H1 (cell line): ENCODE data around the gene KDM8. TPM values are rescaled to one million over a fixed set of nuclear protein-coding genes. Genes with fewer than 3 reads are reported as not detected.
A peak's percentile ranks its signal among the peaks of the same experiment; 100 is the strongest.

Source experiments
- CTCF ChIA-PET: fragments of 300-600 bp; sonication (Branson Sonifier 250); formaldehyde crosslinking; loops from one replicate; lab custom pipeline; 2021; ENCODE audit not compliant: partially characterized antibody; lab: Charles Lee
- POLR2A ChIA-PET: fragments of 300-600 bp; sonication (Branson Sonifier 250); formaldehyde crosslinking; loops from one replicate; lab custom pipeline; 2021; ENCODE audit warnings: inconsistent platforms; ENCODE audit not compliant: partially characterized antibody; lab: Charles Lee
- DNase-seq, 2 experiments: peaks; one replicate each; pipeline versions ENCODE4 v3.0.0 to v3.0.0-alpha.2; 2010 to 2022; ENCODE audit warnings: low spot score in 2 of 2, low read depth in 1 of 2, mixed read lengths in 1 of 2
- FAIRE-seq: peaks from 2 replicates; lab custom pipeline; 2011; peaks lifted over from hg19 to GRCh38; lab: Jason Lieb, UNC
- H2AFZ ChIP-seq: 2 replicates; pipeline ENCODE4 v1.8.1; 2012; ENCODE audit warnings: low read length, inconsistent platforms
- H2AK5ac ChIP-seq: 2 replicates; pipeline ENCODE4 v1.6.1; 2013; ENCODE audit warnings: low read depth, low read length
- H2BK120ac ChIP-seq: replicated peaks from 2 replicates; pipeline ENCODE3; 2013; ENCODE audit warnings: low read depth, low read length, inconsistent platforms
- H2BK12ac ChIP-seq: 2 replicates; pipeline ENCODE4 v1.6.1; 2013; ENCODE audit warnings: low read depth, low read length
- H2BK15ac ChIP-seq: 2 replicates; pipeline ENCODE4 v1.6.1; 2013; ENCODE audit warnings: low read length
- H2BK20ac ChIP-seq: 2 replicates; pipeline ENCODE4 v1.6.1; 2013; ENCODE audit warnings: low read length
- H2BK5ac ChIP-seq: 2 replicates; pipeline ENCODE4 v1.6.1; 2013; ENCODE audit warnings: low read depth, low read length
- H3K14ac ChIP-seq: 2 replicates; pipeline ENCODE4 v1.6.1; 2013; ENCODE audit warnings: inconsistent platforms; ENCODE audit not compliant: insufficient read length
- H3K18ac ChIP-seq: 2 replicates; pipeline ENCODE4 v1.6.1; 2013; ENCODE audit warnings: low read length; ENCODE audit errors: extremely low read depth
- H3K23ac ChIP-seq: 2 replicates; pipeline ENCODE4 v1.6.1; 2013; ENCODE audit warnings: inconsistent platforms; ENCODE audit not compliant: insufficient read length
- H3K23me2 ChIP-seq: 2 replicates; pipeline ENCODE4 v1.6.1; 2013; ENCODE audit warnings: low read depth, low read length
- H3K27ac ChIP-seq: 2 replicates; pipeline ENCODE4 v1.6.1; 2011; ENCODE audit warnings: low read depth, low read length, inconsistent platforms
- H3K27me3 ChIP-seq, 4 experiments: replicated peaks in 1 of 4; 1 replicate in 1 of 4; 2 replicates in 3 of 4; pipeline versions ENCODE4 v1.6.1 to v1.8.1; 2011 to 2013; ENCODE audit warnings: low read length in 3 of 4, mild to moderate bottlenecking in 3 of 4, inconsistent platforms in 2 of 4, mixed read lengths in 2 of 4, moderate library complexity in 1 of 4; ENCODE audit not compliant: control insufficient read depth in 3 of 4, insufficient read depth in 3 of 4; ENCODE audit errors: extremely low read depth in 1 of 4
- H3K36me3 ChIP-seq, 4 experiments: 2 replicates each; pipeline versions ENCODE4 v1.6.1 to v1.8.1; 2011 to 2013; ENCODE audit warnings: mild to moderate bottlenecking in 4 of 4, low read length in 3 of 4, moderate library complexity in 2 of 4, control low read depth in 1 of 4, inconsistent platforms in 1 of 4; ENCODE audit not compliant: insufficient read depth in 4 of 4, control insufficient read depth in 2 of 4
- H3K4ac ChIP-seq: replicated peaks from 2 replicates; pipeline ENCODE3; 2013; ENCODE audit warnings: low read length, low read depth, mixed read lengths, inconsistent platforms; ENCODE audit not compliant: insufficient read length
- H3K4me1 ChIP-seq, 4 experiments: replicated peaks in 1 of 4; 1 replicate in 1 of 4; 2 replicates in 3 of 4; pipeline versions ENCODE4 v1.6.1 to v1.8.1; 2011 to 2013; ENCODE audit warnings: low read length in 3 of 4, inconsistent platforms in 2 of 4, mixed read lengths in 1 of 4; ENCODE audit not compliant: insufficient read depth in 4 of 4, control insufficient read depth in 3 of 4
- H3K4me2 ChIP-seq, 2 experiments: 2 replicates each; pipeline versions ENCODE4 v1.6.1 to v1.8.1; 2011 to 2013; ENCODE audit warnings: low read depth in 2 of 2, low read length in 2 of 2, control low read depth in 1 of 2, inconsistent platforms in 1 of 2, mild to moderate bottlenecking in 1 of 2; ENCODE audit not compliant: insufficient read depth in 1 of 2
- H3K4me3 ChIP-seq, 4 experiments: fragments of 200-600, 300-600 bp in 1 of 4; sonication (generic), shearing (Covaris generic), sonication (Bioruptor Twin) in 1 of 4; 2 replicates each; pipeline versions ENCODE4 v1.5.1 to v1.8.1; 2011 to 2016; ENCODE audit warnings: low read length in 4 of 4, low read depth in 3 of 4, control low read depth in 2 of 4, inconsistent platforms in 2 of 4, mild to moderate bottlenecking in 2 of 4, mixed read lengths in 1 of 4, moderate library complexity in 1 of 4; ENCODE audit not compliant: insufficient read depth in 2 of 4; ENCODE audit errors: extremely low read depth in 1 of 4
- H3K56ac ChIP-seq: replicated peaks from 2 replicates; pipeline ENCODE3; 2013; ENCODE audit warnings: low read depth, mild to moderate bottlenecking, mixed read lengths, low read length, inconsistent platforms; ENCODE audit not compliant: insufficient read length
- H3K79me1 ChIP-seq: 2 replicates; pipeline ENCODE4 v1.6.1; 2013; ENCODE audit warnings: low read depth, low read length, control low read depth
- H3K79me2 ChIP-seq, 2 experiments: 2 replicates each; pipeline versions ENCODE4 v1.6.1 to v1.8.1; 2012 to 2013; ENCODE audit warnings: low read length in 2 of 2, mild to moderate bottlenecking in 2 of 2, inconsistent platforms in 1 of 2; ENCODE audit not compliant: insufficient read depth in 2 of 2, control insufficient read depth in 1 of 2
- H3K9ac ChIP-seq, 4 experiments: replicated peaks in 1 of 4; 1 replicate in 1 of 4; 2 replicates in 3 of 4; pipeline versions ENCODE4 v1.6.1 to v1.8.1; 2011 to 2013; ENCODE audit warnings: low read depth in 3 of 4, low read length in 3 of 4, control low read depth in 2 of 4, mild to moderate bottlenecking in 2 of 4, moderate library complexity in 2 of 4, inconsistent platforms in 1 of 4; ENCODE audit errors: extremely low read depth in 1 of 4
- H3K9me3 ChIP-seq, 2 experiments: 2 replicates each; pipeline versions ENCODE4 v1.6.1 to v1.8.1; 2012 to 2013; ENCODE audit warnings: mild to moderate bottlenecking in 2 of 2, moderate library complexity in 2 of 2, control low read depth in 1 of 2, inconsistent platforms in 1 of 2, low read depth in 1 of 2, low read length in 1 of 2, mixed read lengths in 1 of 2; ENCODE audit not compliant: insufficient read depth in 2 of 2
- H4K20me1 ChIP-seq, 2 experiments: replicated peaks in 1 of 2; 2 replicates each; pipeline versions ENCODE3 to v1.8.1; 2011 to 2013; ENCODE audit warnings: inconsistent platforms in 2 of 2, low read length in 2 of 2, mild to moderate bottlenecking in 1 of 2; ENCODE audit not compliant: insufficient read depth in 2 of 2, control insufficient read depth in 1 of 2
- H4K5ac ChIP-seq: 2 replicates; pipeline ENCODE4 v1.6.1; 2013; ENCODE audit warnings: low read length, low read depth, mixed read lengths, inconsistent platforms; ENCODE audit not compliant: insufficient read length
- H4K8ac ChIP-seq: 2 replicates; pipeline ENCODE4 v1.8.0; 2013; ENCODE audit warnings: mild to moderate bottlenecking, moderate library complexity, low read length, inconsistent platforms; ENCODE audit not compliant: insufficient read depth; ENCODE audit errors: extremely low read depth
- H4K91ac ChIP-seq: replicated peaks from 2 replicates; pipeline ENCODE3; 2013; ENCODE audit warnings: low read length, mixed read lengths, inconsistent platforms; ENCODE audit not compliant: insufficient read length
- RAD21 ChIP-seq, 2 experiments: IDR thresholded peaks in 1 of 2; conservative IDR thresholded peaks in 1 of 2; 2 replicates each; pipeline ENCODE4 v1.6.1; 2011; ENCODE audit warnings: low read depth in 2 of 2, low read length in 2 of 2, improper control_type of control experiment in 1 of 2, inconsistent platforms in 1 of 2, mild to moderate bottlenecking in 1 of 2, moderate library complexity in 1 of 2
- WGBS, 2 experiments: shearing (Covaris generic) in 1 of 2; methylation state at CpG; one replicate each; pipeline versions ENCODE4 v1.1.6 to v1.1.7; 2013 to 2015; ENCODE audit warnings: low lambda C conversion rate in 2 of 2, mixed read lengths in 2 of 2, inconsistent platforms in 1 of 2, low coverage in 1 of 2, missing lambda C conversion rate in 1 of 2; ENCODE audit not compliant: insufficient replicate concordance in 2 of 2, insufficient coverage in 1 of 2, insufficient read length in 1 of 2; ENCODE audit errors: extremely low coverage in 1 of 2, missing lambda C conversion rate in 1 of 2; 5-methylcytosine and 5-hydroxymethylcytosine counted together
- polyA plus RNA-seq, 7 experiments: library from polyadenylated mRNA; depleted of rRNA in 3 of 7; stranded (reverse) in 5 of 7; unstranded in 2 of 7; fragments of >200 nt in 5 of 7; fragments of 200-250 nt in 2 of 7; gene quantifications; 1 replicate in 5 of 7; 2 replicates in 1 of 7; 4 replicates in 1 of 7; pipeline versions ENCODE4 v1.2.1 to v1.2.3, GENCODE V29; 2011 to 2013; ENCODE audit warnings: missing spikeins in 2 of 7, mixed read lengths in 2 of 7
- total RNA-seq: library from RNA; stranded (reverse); fragmentation: NEBNext Ultra II Directional; extraction: Animal tissue kit (Norgen Biotek cat#: 25700); gene quantifications from 2 replicates; pipeline ENCODE4 v1.2.1, GENCODE V29; 2021
- TF ChIP-seq, protein P1 (sequence below), 3 experiments: IDR thresholded peaks; 1 replicate in 2 of 3; 2 replicates in 1 of 3; pipeline versions ENCODE4 v1.5.1 to v1.6.1; 2011; ENCODE audit warnings: low read length in 3 of 3, mild to moderate bottlenecking in 3 of 3, inconsistent platforms in 2 of 3, low read depth in 1 of 3, moderate library complexity in 1 of 3; ENCODE audit not compliant: insufficient read depth in 1 of 3; ENCODE audit errors: control extremely low read depth in 1 of 3
- TF ChIP-seq, protein P2 (sequence below): IDR thresholded peaks from 2 replicates; pipeline ENCODE4 v1.6.1; 2012; ENCODE audit warnings: low read length, inconsistent platforms

The KDM8 gene
- total and polyA plus RNA-seq, 2 of the 8 experiments (the other 6 are each of a cell fraction or from before 2014, with no cell fraction given), result 10.3 to 12.8 TPM

DNA sequence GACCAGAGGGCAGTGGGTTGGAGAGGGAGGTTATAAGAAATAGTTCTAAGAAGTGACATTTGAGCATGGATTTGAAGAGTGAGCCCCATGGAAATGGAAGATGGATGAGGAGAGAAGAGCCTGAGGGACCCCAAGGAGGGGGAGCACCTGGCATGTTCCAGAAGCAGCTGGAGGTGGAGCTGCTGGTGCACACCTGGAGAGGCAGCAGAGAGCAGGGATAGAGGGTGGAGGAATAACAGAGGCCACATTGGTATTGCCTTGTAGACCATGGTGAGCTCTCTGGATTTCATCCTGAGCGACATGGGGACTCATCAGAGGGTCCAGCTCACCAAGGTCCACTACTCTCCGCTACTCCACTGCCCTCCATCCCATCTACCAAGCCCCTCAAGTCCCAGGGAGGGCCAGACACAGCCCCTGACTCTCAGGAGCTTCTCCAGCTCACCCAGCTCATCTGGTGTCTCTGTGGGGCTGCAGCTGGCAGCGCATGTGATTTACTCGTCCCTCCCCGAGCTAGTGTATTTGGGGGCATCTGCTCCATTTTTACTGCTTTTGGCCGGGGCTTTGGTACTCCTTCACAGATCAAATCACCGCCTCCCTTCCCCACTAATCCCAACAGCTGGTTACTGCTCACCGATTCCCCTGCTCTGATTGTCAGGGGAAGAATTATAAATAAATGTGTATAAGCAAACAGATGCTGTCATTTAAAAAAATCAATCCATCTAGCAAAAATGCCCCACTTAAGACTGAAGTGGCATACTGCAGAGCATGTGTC is 22.1 kb upstream of the KDM8 start:
- no peak overlapping the region for H2BK12ac ChIP-seq
- no peak overlapping the region for H2BK20ac ChIP-seq
- no peak overlapping the region for H2AK5ac ChIP-seq
- no peak overlapping the region for H3K56ac ChIP-seq
- WGBS, 2 experiments, result 84% methylated on average over 7 of the region's 8 CpGs; no CpG with 5 or more reads in 1 of the 2 experiments
- peak; percentile 4 to 35; a peak in 3 of 4 replicates for TF ChIP-seq RAD21 (IDR thresholded peaks at IDR 0.05 in 1 of 2, conservative IDR thresholded peaks at IDR 0.05 in 1 of 2; ENCODE audit: low read depth in 2 of 2, low read length in 2 of 2)
- TF ChIP-seq, protein P1, sequence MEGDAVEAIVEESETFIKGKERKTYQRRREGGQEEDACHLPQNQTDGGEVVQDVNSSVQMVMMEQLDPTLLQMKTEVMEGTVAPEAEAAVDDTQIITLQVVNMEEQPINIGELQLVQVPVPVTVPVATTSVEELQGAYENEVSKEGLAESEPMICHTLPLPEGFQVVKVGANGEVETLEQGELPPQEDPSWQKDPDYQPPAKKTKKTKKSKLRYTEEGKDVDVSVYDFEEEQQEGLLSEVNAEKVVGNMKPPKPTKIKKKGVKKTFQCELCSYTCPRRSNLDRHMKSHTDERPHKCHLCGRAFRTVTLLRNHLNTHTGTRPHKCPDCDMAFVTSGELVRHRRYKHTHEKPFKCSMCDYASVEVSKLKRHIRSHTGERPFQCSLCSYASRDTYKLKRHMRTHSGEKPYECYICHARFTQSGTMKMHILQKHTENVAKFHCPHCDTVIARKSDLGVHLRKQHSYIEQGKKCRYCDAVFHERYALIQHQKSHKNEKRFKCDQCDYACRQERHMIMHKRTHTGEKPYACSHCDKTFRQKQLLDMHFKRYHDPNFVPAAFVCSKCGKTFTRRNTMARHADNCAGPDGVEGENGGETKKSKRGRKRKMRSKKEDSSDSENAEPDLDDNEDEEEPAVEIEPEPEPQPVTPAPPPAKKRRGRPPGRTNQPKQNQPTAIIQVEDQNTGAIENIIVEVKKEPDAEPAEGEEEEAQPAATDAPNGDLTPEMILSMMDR (IDR thresholded peaks at IDR 0.05; ENCODE audit: control extremely low read depth in 1 of 3, insufficient read depth in 1 of 3, low read depth in 1 of 3, low read length in 3 of 3), result peak; percentile 29 to 46 (median 39); a peak in 3 of 4 replicates
- TF ChIP-seq, protein P2, sequence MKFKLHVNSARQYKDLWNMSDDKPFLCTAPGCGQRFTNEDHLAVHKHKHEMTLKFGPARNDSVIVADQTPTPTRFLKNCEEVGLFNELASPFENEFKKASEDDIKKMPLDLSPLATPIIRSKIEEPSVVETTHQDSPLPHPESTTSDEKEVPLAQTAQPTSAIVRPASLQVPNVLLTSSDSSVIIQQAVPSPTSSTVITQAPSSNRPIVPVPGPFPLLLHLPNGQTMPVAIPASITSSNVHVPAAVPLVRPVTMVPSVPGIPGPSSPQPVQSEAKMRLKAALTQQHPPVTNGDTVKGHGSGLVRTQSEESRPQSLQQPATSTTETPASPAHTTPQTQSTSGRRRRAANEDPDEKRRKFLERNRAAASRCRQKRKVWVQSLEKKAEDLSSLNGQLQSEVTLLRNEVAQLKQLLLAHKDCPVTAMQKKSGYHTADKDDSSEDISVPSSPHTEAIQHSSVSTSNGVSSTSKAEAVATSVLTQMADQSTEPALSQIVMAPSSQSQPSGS, result no peak
- ChIA-PET POLR2A (interaction anchor here (0.8 to 0.9 kb wide), 2 partner anchors 9 to 18 kb away, joined by 3 read pairs; no protein-coding TSS in a partner anchor), CTCF (interaction anchor here (0.6 to 5.2 kb wide), 14 partner anchors 9 to 495 kb away, joined by 3 to 50 read pairs (median 4); no protein-coding TSS in a partner anchor)
- no peak overlapping the region for H3K4ac ChIP-seq
- no peaks in the 10 kb centered on the region for H3K36me3 ChIP-seq
- H2AFZ ChIP-seq, result 0 out of 2 replicates have a peak overlapping the region, but pooled peaks have one; percentile 79
- H4K20me1 ChIP-seq, result no peaks in the 10 kb centered on the region
- H3K4me2 ChIP-seq, result no peak overlapping the region
- H3K27me3 ChIP-seq, result no peaks in the 10 kb centered on the region
- peak overlapping the region; percentile 40 for H4K91ac ChIP-seq
- H3K4me1 ChIP-seq, result peaks cover 0 to 3% (median 0%) of the 10 kb centered on the region in 4 experiments; a peak in 3 of 7 replicates
- H2BK120ac ChIP-seq, result no peak overlapping the region
- no peaks in the 10 kb centered on the region for H3K79me1 ChIP-seq
- DNase-seq, result no peak
- no peak overlapping the region for H3K27ac ChIP-seq
- no peak overlapping the region for H3K4me3 ChIP-seq
- no peak overlapping the region for H4K5ac ChIP-seq
- H3K14ac ChIP-seq, result no peak overlapping the region
- no peak overlapping the region for H3K23ac ChIP-seq
- H4K8ac ChIP-seq, result no peak overlapping the region
- H3K9me3 ChIP-seq, result no peaks in the 10 kb centered on the region
- H3K9ac ChIP-seq, result no peak overlapping the region
- no peak for FAIRE-seq
- no peak overlapping the region for H2BK15ac ChIP-seq
- no peaks in the 10 kb centered on the region for H3K23me2 ChIP-seq
- no peak overlapping the region for H3K18ac ChIP-seq
- no peaks in the 10 kb centered on the region for H3K79me2 ChIP-seq
- H2BK5ac ChIP-seq, result no peak overlapping the region
